ENCODE results near the gene IFT88.

Gene IFT88

GRCh38 chr13:20715330-20715712 lies 148.4 kb downstream of the IFT88 start:
- no peak for DNase-seq (ENCODE audit: low read depth)

DNA sequence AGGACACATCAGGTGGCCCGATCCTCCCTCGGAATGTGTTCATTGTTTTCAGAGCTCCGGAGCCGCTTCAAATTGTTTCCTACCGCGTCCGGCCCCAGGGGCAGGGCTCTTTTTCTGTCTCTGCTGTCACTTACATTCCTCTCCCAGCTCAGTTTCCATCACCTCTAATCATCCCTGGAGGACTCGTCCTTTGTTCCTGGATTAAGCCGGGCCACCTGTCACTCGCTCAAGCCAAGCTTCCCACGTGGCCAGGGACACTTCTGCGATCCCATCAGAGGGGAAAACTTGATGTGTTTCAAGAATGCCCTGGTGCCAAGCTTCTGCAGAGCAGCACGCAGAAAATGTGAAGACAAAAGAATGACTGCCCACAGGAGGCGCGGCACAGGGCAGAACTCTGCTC lies 150.0 kb downstream of the IFT88 start:
- no peak for DNase-seq (ENCODE audit: low read depth)

GRCh38 chr13:20717581-20718542 lies 150.9 kb downstream of the IFT88 start:
- no peak for DNase-seq (ENCODE audit: low read depth)

- no peak for DNase-seq (ENCODE audit: low read depth)
These were observed 152.1 kb downstream of the IFT88 start for GRCh38 chr13:20718958-20719566.

DNA sequence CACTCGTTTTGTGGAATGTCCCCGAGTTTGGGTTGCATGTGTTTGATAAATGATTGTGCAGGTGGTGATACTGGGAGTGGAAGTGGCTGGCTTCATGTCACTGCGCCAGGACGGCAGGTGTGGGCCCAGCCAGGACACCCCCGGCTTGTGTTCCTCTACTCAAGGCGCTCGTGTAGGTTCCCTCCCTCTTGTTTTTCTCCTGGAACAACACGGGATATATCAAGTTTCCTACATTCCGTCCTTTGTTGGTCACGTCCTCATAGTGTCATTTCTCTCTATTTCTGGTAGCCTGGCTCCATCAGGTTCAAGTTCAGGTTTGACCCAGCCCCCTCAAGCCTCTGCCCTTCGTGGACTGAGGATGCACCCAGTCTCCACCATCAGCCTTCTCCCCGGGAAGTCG lies 152.8 kb downstream of the IFT88 start:
- DNase-seq (ENCODE audit: low read depth) = no peak

DNA sequence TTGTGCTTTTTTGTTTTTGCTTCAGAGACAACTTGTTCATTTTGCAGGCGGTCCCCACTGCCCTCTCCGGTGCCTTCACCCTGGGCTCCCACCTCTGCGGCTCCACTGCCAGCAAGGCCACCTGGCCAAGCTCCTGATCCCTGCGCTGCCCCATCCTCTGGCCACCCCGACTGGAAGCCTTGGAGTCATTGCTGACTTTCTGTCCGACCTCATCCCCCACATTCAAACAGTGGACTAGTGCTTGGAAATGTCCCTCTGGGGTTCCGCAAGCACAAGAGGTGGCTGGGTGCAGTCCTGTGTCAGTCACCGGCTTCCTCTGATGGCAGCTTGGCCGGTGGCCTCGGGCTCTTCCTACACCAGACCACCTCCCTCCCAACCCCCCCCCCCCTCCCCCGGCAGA lies 153.5 kb downstream of the IFT88 start:
- no peak for DNase-seq (ENCODE audit: low read depth)

DNA sequence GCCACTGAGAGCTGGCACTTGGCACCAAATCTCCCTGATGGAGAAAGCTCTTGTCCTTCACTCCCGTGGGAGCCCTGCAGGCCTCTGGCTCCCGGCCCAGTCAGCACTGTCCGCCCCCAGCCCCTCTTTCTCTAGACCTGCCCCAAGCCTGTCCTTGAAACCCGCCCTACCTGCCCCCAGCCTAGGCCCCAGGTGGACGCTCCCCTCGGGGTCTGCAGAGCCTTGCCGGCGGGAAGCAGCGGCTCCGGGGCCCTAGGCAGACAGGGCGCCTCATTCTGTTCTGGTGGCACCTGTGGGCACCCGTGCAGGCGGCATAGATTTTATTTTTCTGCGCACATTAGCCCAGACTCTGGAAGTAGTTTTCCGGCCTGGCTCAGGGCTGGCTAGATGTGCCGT lies 154.1 kb downstream of the IFT88 start:
- DNase-seq (ENCODE audit: low read depth) = no peak

- DNase-seq (ENCODE audit: low read depth) = no peak
These were observed 154.7 kb downstream of the IFT88 start for GRCh38 chr13:20721454-20722357.

- no peak for DNase-seq (ENCODE audit: low read depth)
These were observed 160.9 kb downstream of the IFT88 start for GRCh38 chr13:20727856-20728255.

DNA sequence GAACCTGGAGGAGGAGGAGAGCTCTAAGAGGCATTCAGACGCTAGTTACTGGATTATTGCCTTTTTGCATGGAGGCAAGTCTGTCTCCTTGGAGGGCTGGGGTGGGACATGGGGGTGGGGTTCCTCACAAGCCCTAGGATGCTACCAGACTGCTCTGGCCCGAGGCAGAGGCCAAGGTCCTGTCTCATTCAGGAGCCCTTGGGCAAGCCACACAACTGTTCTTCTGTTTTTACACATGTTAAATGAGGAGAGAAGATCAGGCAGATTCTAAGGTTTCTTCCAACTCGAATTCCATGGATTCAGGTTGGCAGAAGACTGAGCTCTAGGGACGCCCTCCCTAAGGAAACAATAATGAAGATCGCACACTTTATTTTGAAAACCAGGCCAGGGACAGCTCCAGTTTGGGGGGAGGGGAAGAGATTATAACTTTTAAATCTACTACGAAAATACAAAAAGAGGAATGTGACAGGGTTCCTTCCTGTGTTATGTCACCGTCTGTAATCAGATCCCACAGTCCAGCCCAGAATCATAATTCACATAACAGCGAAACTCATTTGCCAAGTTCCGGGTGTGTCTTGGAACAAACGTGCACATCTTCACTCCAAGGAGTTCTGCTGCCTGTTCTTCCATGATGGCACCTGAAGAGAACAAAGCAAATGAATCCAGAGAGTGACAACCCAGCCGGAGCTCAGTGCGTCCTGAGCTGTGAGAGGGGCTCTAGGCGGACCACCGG lies 161.8 kb downstream of the IFT88 start:
- DNase-seq (ENCODE audit: low read depth) = no peak

DNA sequence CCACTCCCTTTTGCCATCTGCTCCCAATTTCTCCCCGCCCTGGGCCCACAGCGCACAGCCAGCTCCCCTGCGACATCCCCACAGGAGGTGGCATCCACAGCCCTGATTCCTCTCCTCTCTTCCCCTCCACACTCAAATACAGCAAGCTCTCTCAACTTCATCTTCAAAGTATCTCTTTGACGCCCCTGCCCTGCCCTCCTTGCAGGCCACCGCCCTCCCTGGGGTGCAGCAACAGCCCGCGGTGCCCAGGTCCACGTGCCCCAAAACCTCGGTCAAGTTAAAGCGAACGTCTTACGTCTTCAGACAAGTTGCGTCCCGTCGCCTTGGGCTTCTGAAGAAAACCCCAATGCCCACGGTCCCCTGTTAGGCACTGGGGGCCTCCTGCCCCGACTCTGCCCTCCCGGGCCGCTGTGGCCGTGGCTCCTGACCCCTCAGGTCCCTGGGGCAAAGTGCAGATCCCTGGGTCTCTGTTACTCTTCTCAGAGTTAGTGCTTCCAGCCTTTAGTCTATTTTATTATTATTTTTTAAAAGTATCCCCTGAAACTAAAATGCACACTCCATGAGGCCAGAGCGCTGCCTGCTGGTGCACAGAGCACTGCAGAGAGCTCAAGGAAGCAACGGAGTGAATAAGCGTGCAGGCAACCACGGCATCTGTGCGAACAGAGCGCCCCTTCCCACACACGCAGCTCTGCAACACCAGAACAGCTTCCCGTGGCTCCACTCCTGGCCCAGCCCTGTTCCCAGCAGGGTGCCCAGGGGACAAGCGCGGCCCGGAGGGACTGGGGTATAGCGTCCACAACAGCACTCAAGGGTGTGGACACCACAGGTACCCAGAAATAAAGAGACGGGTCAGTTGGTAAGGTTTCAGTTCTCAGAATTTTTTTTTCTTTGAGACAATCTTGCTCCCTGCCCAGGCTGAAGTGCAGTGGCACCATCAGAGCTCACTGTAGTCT lies 163.0 kb downstream of the IFT88 start:
- no peak for DNase-seq (ENCODE audit: low read depth)

DNA sequence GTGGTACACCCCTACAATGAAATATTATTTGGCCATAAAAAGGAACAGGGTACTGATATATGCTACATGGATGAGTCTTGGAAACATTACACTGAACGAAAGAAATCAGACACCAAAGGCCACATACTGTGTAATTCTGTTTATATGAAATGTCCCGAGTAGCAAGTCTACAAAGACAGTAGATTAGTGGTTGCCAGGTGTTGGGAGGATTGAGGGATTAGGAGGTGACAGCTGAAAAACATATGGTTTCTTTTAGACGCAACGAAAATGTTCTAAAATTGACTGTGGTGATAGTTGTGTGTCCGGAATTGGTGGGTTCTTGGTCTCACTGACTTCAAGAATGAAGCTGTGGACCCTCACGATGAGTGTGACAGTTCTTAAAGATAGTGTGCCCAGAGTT lies 171.7 kb downstream of the IFT88 start:
- DNase-seq (ENCODE audit: low read depth) = no peak

DNA sequence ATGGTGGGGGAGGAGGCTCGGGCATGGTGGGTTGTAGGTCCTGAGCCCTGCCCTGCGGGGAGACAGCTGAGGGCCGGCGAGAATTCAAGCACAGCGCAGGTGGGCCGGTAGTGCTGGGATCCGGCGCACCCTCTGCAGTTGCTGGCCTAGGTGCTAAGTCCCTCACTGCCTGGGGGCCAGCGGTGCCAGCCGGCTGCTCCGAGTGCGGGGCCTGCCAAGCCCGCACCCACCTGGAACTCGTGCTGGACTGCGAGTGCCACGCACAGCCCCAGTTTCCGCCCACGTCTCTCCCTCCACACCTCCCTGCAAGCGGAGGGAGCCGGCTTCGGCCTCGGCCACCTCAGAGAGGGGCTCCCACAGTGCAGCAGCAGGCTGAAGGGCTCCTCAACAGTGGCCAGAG lies 173.1 kb downstream of the IFT88 start:
- no peak for DNase-seq (ENCODE audit: low read depth)
